Activated T-cell treated with anti-CD3 and anti-CD28 coated beads, Interleukin-2, amount 50 U/mL, for 72 hours (primary cell): Measurements from ENCODE around the gene CST9L. TPM values are rescaled to one million over a fixed set of nuclear protein-coding genes. Genes with fewer than 3 reads are reported as not detected.
"Not testable (repeated sequence)": the region's sequence is repeated elsewhere in the genome, so short reads cannot be mapped to it uniquely, and the experiment has no call there.

Source experiments
- ATAC-seq, 2 donors: fragments of 150-1000 bp; cut with Tn5 transposase; replicated peaks in 1 of 2; 2 replicates each; pipeline ENCODE4 v1.10.0; 2021; ENCODE audit warnings: moderate library complexity in 2 of 2, mild to moderate bottlenecking in 1 of 2
- DNase-seq, 2 donors: peaks; one replicate each; pipeline ENCODE4 v3.0.0; 2021 to 2022; ENCODE audit warnings: mixed read lengths in 1 of 2
- H3K27ac Mint-ChIP-seq: one replicate; pipeline ENCODE4 v1.8.0; 2022; ENCODE audit warnings: mild to moderate bottlenecking, moderate library complexity, mixed read lengths
- H3K27me3 Mint-ChIP-seq: one replicate; pipeline ENCODE4 v1.8.0; 2022; ENCODE audit warnings: low read depth, mixed read lengths
- H3K36me3 Mint-ChIP-seq, 2 donors: one replicate each; pipeline ENCODE4 v1.8.0; 2022; ENCODE audit warnings: mixed read lengths in 2 of 2, mild to moderate bottlenecking in 1 of 2; ENCODE audit not compliant: insufficient read depth in 2 of 2
- H3K4me1 Mint-ChIP-seq: one replicate; pipeline ENCODE4 v1.8.0; 2022; ENCODE audit warnings: low read depth, mixed read lengths
- H3K4me3 Mint-ChIP-seq, 2 donors: one replicate each; pipeline ENCODE4 v1.8.0; 2022; ENCODE audit warnings: mild to moderate bottlenecking in 2 of 2, mixed read lengths in 2 of 2, moderate library complexity in 2 of 2
- H3K9me3 Mint-ChIP-seq, 2 donors: one replicate each; pipeline ENCODE4 v1.8.0; 2022; ENCODE audit warnings: mixed read lengths in 2 of 2
- total RNA-seq, 2 donors: library from RNA; stranded (reverse); gene quantifications; one replicate each; pipeline ENCODE4 v1.2.3, GENCODE V29; 2022

CST9L gene
- total RNA-seq, 2 donors from 2014 or later = not detected

DNA sequence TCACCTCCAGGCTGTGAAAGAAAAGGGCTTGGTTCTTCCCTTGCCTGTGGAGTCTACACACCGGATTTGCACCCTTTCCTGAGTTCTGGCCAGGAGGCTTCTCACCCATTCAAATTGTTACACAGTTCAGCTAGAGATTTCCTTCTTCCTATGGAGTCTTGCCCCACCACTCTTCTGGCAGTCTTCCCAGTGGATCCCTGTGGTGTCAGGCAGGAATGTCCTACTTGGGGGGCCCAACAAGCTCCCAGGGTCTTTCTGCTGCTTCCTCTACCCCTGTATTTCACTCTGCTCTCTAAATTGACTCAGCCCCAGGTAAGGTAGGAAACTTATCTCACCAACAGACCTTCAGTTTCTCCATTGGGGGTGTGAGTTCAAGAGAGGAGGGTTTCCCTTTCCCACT is 14.0 kb upstream of the CST9L start:
- H3K27ac Mint-ChIP-seq = no peak overlapping the region
- peaks cover 3% of the 10 kb centered on the region in 2 donors for H3K9me3 Mint-ChIP-seq
- no peak overlapping the region for H3K4me3 Mint-ChIP-seq
- no peaks in the 10 kb centered on the region for H3K36me3 Mint-ChIP-seq
- H3K27me3 Mint-ChIP-seq = peaks cover 30% of the 10 kb centered on the region
- H3K4me1 Mint-ChIP-seq = no peaks in the 10 kb centered on the region
- DNase-seq = no peak
- ATAC-seq = no peak

DNA sequence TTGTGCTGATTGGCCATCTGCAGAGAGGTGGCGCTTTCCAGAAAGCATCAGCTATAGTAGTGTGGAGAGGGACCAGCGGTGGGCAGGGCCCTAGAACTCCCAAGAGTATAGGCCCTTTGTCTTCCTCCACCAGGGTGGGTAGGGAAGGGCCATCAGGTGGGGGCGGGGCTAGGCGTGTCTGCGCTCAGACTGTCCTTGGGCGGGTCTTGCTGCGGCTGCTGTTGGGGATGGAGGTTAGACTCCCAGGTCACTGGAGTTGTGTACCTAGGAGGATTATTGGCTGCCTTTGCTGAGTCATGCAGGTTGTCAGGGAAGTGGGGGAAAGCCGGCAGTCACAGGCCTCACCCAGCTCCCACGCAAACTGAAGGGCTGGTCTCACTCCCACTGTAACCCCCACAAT is 13.5 kb upstream of the CST9L start:
- H3K4me1 Mint-ChIP-seq, DNase-seq, H3K9me3 Mint-ChIP-seq, H3K4me3 Mint-ChIP-seq, ATAC-seq, H3K36me3 Mint-ChIP-seq, H3K27ac Mint-ChIP-seq: not testable (repeated sequence)
- peaks cover 30% of the 10 kb centered on the region for H3K27me3 Mint-ChIP-seq

GRCh38 chr20:23574977-23575376 is 6.7 kb upstream of the CST9L start:
- Mint-ChIP-seq H3K27me3 (peaks cover 7% of the 10 kb centered on the region), H3K27ac (no peak overlapping the region), H3K36me3 (no peaks in the 10 kb centered on the region), H3K4me1 (no peaks in the 10 kb centered on the region), H3K4me3 (no peak overlapping the region), H3K9me3 (no peaks in the 10 kb centered on the region)
- ATAC-seq (no peak), DNase-seq (no peak)

GRCh38 chr20:23570178-23570760 is 2.0 kb upstream of the CST9L start:
- no peak overlapping the region for H3K27ac Mint-ChIP-seq
- DNase-seq = no peak
- no peaks in the 10 kb centered on the region for H3K4me1 Mint-ChIP-seq

GRCh38 chr20:23569570-23569969 is 1.3 kb upstream of the CST9L start:
- H3K4me3 Mint-ChIP-seq = no peak overlapping the region
- DNase-seq = no peak
- no peaks in the 10 kb centered on the region for H3K9me3 Mint-ChIP-seq
- peaks cover 11% of the 10 kb centered on the region for H3K27me3 Mint-ChIP-seq
- no peaks in the 10 kb centered on the region for H3K36me3 Mint-ChIP-seq
- no peak for ATAC-seq
- H3K4me1 Mint-ChIP-seq = no peaks in the 10 kb centered on the region
- no peak overlapping the region for H3K27ac Mint-ChIP-seq

More at GRCh38 chr20:23570178-23570760, 2.0 kb upstream of the CST9L start:
- Mint-ChIP-seq H3K36me3 (no peaks in the 10 kb centered on the region), H3K4me3 (no peak overlapping the region), H3K27me3 (peaks cover 13% of the 10 kb centered on the region), H3K9me3 (no peaks in the 10 kb centered on the region)
- no peak for ATAC-seq

DNA sequence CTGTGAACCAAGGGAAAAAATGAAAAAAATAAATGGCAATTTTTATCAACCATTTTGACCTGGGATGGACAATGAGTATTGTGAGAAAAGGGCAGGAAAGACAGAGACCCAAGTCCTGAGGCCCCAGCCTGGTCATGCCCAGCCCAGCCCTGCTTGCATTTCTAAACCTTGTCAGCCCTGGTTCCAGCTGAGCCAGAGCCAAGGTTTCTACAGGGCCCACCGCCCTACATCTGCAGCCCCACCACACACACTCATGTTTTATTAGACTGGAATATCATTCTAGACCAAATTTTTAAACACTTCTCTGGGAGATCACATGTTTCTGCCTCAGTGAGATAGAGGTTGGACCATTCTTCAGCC is 667 bp upstream of the CST9L start:
- Mint-ChIP-seq H3K4me1 (no peaks in the 10 kb centered on the region), H3K9me3 (no peaks in the 10 kb centered on the region), H3K36me3 (no peaks in the 10 kb centered on the region), H3K4me3 (no peak overlapping the region), H3K27ac (no peak overlapping the region), H3K27me3 (peaks cover 6% of the 10 kb centered on the region)
- no peak for DNase-seq
- no peak for ATAC-seq

GRCh38 chr20:23566199-23566932 is 1.9 kb downstream of the CST9L start:
- H3K9me3 Mint-ChIP-seq = peaks cover 0 to 4% of the 10 kb centered on the region in 2 donors
- no peak overlapping the region for H3K4me3 Mint-ChIP-seq
- no peaks in the 10 kb centered on the region for H3K4me1 Mint-ChIP-seq
- DNase-seq (no peak), ATAC-seq (no peak)
- H3K27ac Mint-ChIP-seq = no peak overlapping the region
- H3K36me3 Mint-ChIP-seq = peaks cover 6 to 7% of the 10 kb centered on the region in 2 donors
- peaks cover 6% of the 10 kb centered on the region for H3K27me3 Mint-ChIP-seq

- ATAC-seq (no peak), DNase-seq (no peak)
- Mint-ChIP-seq H3K36me3 (peaks cover 6 to 7% of the 10 kb centered on the region in 2 donors), H3K9me3 (peaks cover 0 to 6% of the 10 kb centered on the region in 2 donors), H3K27me3 (peaks cover 6% of the 10 kb centered on the region), H3K4me3 (no peak overlapping the region), H3K4me1 (no peaks in the 10 kb centered on the region), H3K27ac (no peak overlapping the region)
Observed at GRCh38 chr20:23565503-23566045, 2.7 kb downstream of the CST9L start.

DNA sequence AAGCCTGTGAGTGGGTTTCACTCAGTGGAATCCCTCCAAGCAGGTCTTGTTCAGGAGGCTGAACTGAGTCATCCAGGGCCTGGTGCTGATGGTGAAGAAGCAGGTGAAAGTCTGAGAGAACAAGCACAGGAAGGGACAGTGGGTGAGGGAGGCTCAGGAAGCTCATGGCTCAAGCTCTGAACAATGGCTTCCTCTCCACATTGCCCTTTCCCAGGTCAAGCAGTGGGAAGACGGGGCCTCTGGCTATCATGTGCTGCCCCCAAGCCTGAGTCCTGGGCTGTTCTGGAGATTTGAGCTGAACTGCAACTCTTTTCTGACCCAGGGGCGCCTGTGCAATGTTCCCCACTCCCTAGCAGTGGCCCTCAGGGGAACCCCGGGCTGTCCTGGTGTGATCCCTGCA is 3.4 kb downstream of the CST9L start:
- no peak overlapping the region for H3K4me3 Mint-ChIP-seq
- H3K27me3 Mint-ChIP-seq = peaks cover 6% of the 10 kb centered on the region
- peaks cover 2 to 10% of the 10 kb centered on the region in 2 donors for H3K9me3 Mint-ChIP-seq
- DNase-seq = no peak
- H3K4me1 Mint-ChIP-seq = no peaks in the 10 kb centered on the region
- H3K27ac Mint-ChIP-seq = no peak overlapping the region
- ATAC-seq = no peak
- peaks cover 8 to 9% of the 10 kb centered on the region in 2 donors for H3K36me3 Mint-ChIP-seq

DNA sequence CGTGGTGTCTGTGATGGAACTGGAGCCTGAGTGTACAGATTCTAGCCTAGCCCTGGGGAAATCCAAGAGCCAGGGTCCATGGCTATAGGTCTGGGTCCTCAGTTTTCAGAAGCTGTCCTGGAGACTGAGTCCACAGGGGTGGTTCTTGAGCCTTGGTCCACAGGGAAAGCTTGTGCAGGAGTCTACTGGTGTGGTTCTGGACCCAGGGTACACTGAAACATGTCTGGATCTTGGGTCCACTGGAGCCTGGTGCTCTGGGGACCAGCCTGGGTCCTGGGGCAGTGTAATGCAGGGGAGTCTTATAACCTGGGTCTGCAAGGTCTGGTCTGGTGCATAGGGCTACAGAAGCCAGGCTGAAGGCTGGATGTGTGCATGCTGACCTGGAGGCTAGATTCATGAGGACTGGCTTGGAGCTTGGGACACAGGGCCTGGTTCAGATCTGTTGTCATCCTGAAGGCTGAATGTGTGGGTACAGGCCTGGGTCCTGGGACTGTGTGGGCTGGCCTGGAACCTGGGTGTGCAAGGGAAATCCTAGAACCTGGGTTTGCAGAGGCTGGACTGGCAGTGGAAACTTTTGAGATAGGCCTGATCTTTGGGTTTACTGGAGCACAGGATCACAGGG is 5.5 kb downstream of the CST9L start:
- Mint-ChIP-seq H3K4me1 (no peaks in the 10 kb centered on the region), H3K27ac (no peak overlapping the region)

DNA sequence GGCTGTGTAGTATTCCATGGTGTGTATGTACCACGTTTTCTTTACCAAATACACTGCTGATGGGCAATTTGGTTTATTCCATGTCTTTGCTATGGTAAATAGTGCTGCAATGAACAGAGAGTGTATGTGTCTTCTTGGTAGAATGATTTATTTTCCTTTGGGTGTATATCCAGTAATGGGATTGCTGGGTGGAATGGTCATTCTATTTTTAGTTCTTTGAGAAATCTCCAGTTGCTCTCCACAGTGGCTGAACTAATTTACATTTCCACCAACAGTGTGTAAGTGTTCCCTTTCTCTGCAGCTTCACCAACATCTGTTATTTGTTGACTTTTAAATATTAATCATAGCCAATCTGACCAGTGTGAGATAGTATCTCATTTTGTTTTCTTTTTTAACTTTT is 13.9 kb downstream of the CST9L start:
- DNase-seq (no peak), ATAC-seq (no peak)
- Mint-ChIP-seq H3K36me3 (peaks cover 0 to 2% of the 10 kb centered on the region in 2 donors), H3K27me3 (peaks cover 18% of the 10 kb centered on the region), H3K4me1 (no peaks in the 10 kb centered on the region), H3K9me3 (peaks cover 0 to 6% of the 10 kb centered on the region in 2 donors), H3K27ac (no peak overlapping the region), H3K4me3 (no peak overlapping the region)

More for the DNA sequence above, 5.5 kb downstream of the CST9L start:
- ATAC-seq (no peak), DNase-seq (no peak)
- Mint-ChIP-seq H3K4me3 (no peak overlapping the region), H3K9me3 (peaks cover 2 to 11% of the 10 kb centered on the region in 2 donors), H3K36me3 (peaks cover 8 to 9% of the 10 kb centered on the region in 2 donors), H3K27me3 (peaks cover 9% of the 10 kb centered on the region)

- ATAC-seq (no peak), DNase-seq (no peak)
- H3K36me3 Mint-ChIP-seq = no peaks in the 10 kb centered on the region
- H3K4me3 Mint-ChIP-seq = no peak overlapping the region
- peaks cover 4% of the 10 kb centered on the region for H3K27me3 Mint-ChIP-seq
- no peaks in the 10 kb centered on the region for H3K4me1 Mint-ChIP-seq
- no peaks in the 10 kb centered on the region for H3K9me3 Mint-ChIP-seq
- no peak overlapping the region for H3K27ac Mint-ChIP-seq
Observed at GRCh38 chr20:23551786-23552185, 16.5 kb downstream of the CST9L start.

DNA sequence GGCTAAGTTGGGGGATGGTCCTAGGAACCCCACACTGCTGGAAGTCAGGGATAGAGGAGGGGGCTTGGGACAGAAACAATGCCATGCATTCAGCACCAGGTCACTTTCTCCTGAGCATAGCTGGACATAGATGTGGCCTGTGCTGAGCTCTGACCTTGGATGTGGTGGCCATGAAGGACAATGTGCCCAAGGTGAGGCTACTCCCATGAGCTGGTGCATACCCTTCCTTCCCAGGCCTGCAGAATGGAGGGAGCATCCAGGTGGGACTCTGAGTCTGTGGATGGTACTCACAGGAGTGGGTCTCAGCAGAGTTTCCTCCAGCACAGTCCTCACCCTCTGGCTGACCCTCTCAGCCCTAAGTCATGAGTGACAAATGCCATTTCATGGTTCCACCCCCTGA is 16.9 kb downstream of the CST9L start:
- ATAC-seq (no peak), DNase-seq (no peak)
- Mint-ChIP-seq H3K9me3 (no peaks in the 10 kb centered on the region), H3K4me3 (no peak overlapping the region), H3K4me1 (no peaks in the 10 kb centered on the region), H3K27me3 (peaks cover under 1% of the 10 kb centered on the region), H3K27ac (no peak overlapping the region), H3K36me3 (no peaks in the 10 kb centered on the region)
